HCT116 (cell line): Measurements from ENCODE around the gene THBD. TPM values are rescaled to one million over a fixed set of nuclear protein-coding genes. Genes with fewer than 3 reads are reported as not detected.

Experiments used
- ATAC-seq: fragments of 200-7000 bp; cut with Tn5 transposase; 2 replicates; pipeline ENCODE4 v1.9.1; 2020; ENCODE audit warnings: mild to moderate bottlenecking, moderate library complexity
- BruUV-seq: library from RNA; stranded (reverse); fragments of 400-500 nt; replicated peaks from 2 replicates; lab custom pipeline; 2021; lab: Mats Ljungman, UMichigan
- CTCF ChIA-PET: fragments of 300-600 bp; sonication (Branson Sonifier 250); formaldehyde crosslinking; loops from one replicate; lab custom pipeline; 2021; ENCODE audit warnings: antibody characterized with exemption; lab: Charles Lee
- POLR2A ChIA-PET: fragments of 300-600, 350-600 bp; sonication (Branson Sonifier 250); formaldehyde crosslinking; loops from one replicate; lab custom pipeline; 2021; ENCODE audit warnings: antibody characterized with exemption; lab: Charles Lee
- RAD21 ChIA-PET, 2 experiments: fragments of 300-600 bp; sonication (Branson Sonifier 250); formaldehyde crosslinking; loops; one replicate each; lab custom pipeline; 2023; ENCODE audit warnings: low total read pairs in 2 of 2; ENCODE audit not compliant: uncharacterized antibody in 2 of 2, unreplicated experiment in 2 of 2, low non-redundant PET in 1 of 2; lab: Charles Lee
- DNase-seq: peaks from one replicate; pipeline ENCODE4 v3.0.0-alpha.2; 2010; ENCODE audit warnings: low read depth, low spot score
- H2AFZ ChIP-seq: fragments of 200-600 bp; shearing (Covaris generic), sonication (generic); 2 replicates; pipeline ENCODE4 v1.6.1; 2017; ENCODE audit warnings: low read depth, mixed run types, mixed read lengths, antibody characterized with exemption, low read length; ENCODE audit not compliant: poor library complexity, severe bottlenecking
- H3K27ac ChIP-seq: 2 replicates; pipeline ENCODE4 v1.5.1; 2012; ENCODE audit warnings: low read depth, low read length
- H3K27me3 ChIP-seq: fragments of 200-600 bp; sonication (generic); 2 replicates; pipeline ENCODE4 v1.6.1; 2016; ENCODE audit warnings: mixed run types, low read length, mixed read lengths; ENCODE audit not compliant: insufficient read depth
- H3K36me3 ChIP-seq, 2 experiments: fragments of 200-500 bp in 1 of 2; fragments of 200-600 bp in 1 of 2; sonication (Bioruptor generic) in 1 of 2; sonication (generic) in 1 of 2; 2 replicates each; pipeline versions ENCODE4 v1.5.1 to v1.6.1; 2014 to 2016; ENCODE audit warnings: low read length in 2 of 2, inconsistent platforms in 1 of 2, mixed read lengths in 1 of 2, mixed run types in 1 of 2; ENCODE audit not compliant: insufficient read depth in 2 of 2, control insufficient read depth in 1 of 2
- H3K4me1 ChIP-seq, 2 experiments: fragments of 200-600 bp in 1 of 2; sonication (generic) in 1 of 2; 2 replicates each; pipeline versions ENCODE4 v1.5.1 to v1.6.1; 2012 to 2017; ENCODE audit warnings: low read length in 2 of 2, inconsistent platforms in 1 of 2, mild to moderate bottlenecking in 1 of 2, mixed read lengths in 1 of 2, mixed run types in 1 of 2, moderate library complexity in 1 of 2; ENCODE audit not compliant: insufficient read depth in 2 of 2, control insufficient read depth in 1 of 2
- H3K4me2 ChIP-seq: fragments of 200-600 bp; sonication (generic); 2 replicates; pipeline ENCODE4 v1.6.1; 2017; ENCODE audit warnings: mixed run types, low read length, mixed read lengths
- H3K4me3 ChIP-seq, 2 experiments: fragments of 200-600 bp in 1 of 2; sonication (generic) in 1 of 2; replicated peaks in 1 of 2; 2 replicates each; pipeline ENCODE4 v1.5.1; 2011 to 2016; ENCODE audit warnings: low read length in 2 of 2, control low read depth in 1 of 2, low read depth in 1 of 2, mild to moderate bottlenecking in 1 of 2, mixed read lengths in 1 of 2, mixed run types in 1 of 2
- H3K79me2 ChIP-seq: fragments of 200-600 bp; sonication (generic); 2 replicates; pipeline ENCODE4 v1.6.1; 2017; ENCODE audit warnings: mild to moderate bottlenecking, mixed run types, low read length, moderate library complexity, mixed read lengths; ENCODE audit not compliant: insufficient read depth
- H3K9ac ChIP-seq: fragments of 200-600 bp; sonication (generic); 2 replicates; pipeline ENCODE4 v1.6.1; 2016; ENCODE audit warnings: low read length, mixed read lengths
- H3K9me2 ChIP-seq: fragments of 200-600 bp; sonication (generic), shearing (Covaris generic); 2 replicates; pipeline ENCODE4 v1.6.1; 2017; ENCODE audit warnings: mixed run types, mild to moderate bottlenecking, moderate library complexity; ENCODE audit not compliant: insufficient read depth
- H3K9me3 ChIP-seq, 2 experiments: fragments of 200-500 bp in 1 of 2; fragments of 200-600 bp in 1 of 2; sonication (Bioruptor generic) in 1 of 2; sonication (generic) in 1 of 2; 2 replicates each; pipeline ENCODE4 v1.6.1; 2014 to 2017; ENCODE audit warnings: low read length in 2 of 2, mixed read lengths in 2 of 2, inconsistent platforms in 1 of 2, low read depth in 1 of 2, mild to moderate bottlenecking in 1 of 2, mixed run types in 1 of 2, moderate library complexity in 1 of 2; ENCODE audit not compliant: control insufficient read depth in 1 of 2, insufficient read depth in 1 of 2
- H4K20me1 ChIP-seq: fragments of 200-600 bp; sonication (generic), shearing (Covaris generic); 2 replicates; pipeline ENCODE4 v1.6.1; 2017; ENCODE audit warnings: mixed run types, mild to moderate bottlenecking, moderate library complexity; ENCODE audit not compliant: insufficient read depth
- CEBPB ChIP-seq: IDR thresholded peaks from 2 replicates; pipeline ENCODE4 v1.6.1; 2012; ENCODE audit warnings: low read depth
- CTCF ChIP-seq, 3 experiments: fragments of 200-600 bp in 1 of 3; sonication (generic) in 1 of 3; IDR thresholded peaks in 2 of 3; conservative IDR thresholded peaks in 1 of 3; 2 replicates each; pipeline ENCODE4 v1.5.1; 2012 to 2017; ENCODE audit warnings: low read depth in 2 of 3, low read length in 2 of 3, antibody characterized with exemption in 1 of 3, borderline replicate concordance in 1 of 3, control low read depth in 1 of 3, mild to moderate bottlenecking in 1 of 3, mixed read lengths in 1 of 3, mixed run types in 1 of 3, moderate library complexity in 1 of 3; ENCODE audit not compliant: insufficient read depth in 1 of 3
- EGR1 ChIP-seq: IDR thresholded peaks from 2 replicates; pipeline ENCODE4 v1.6.1; 2012; ENCODE audit warnings: low read depth
- ELF1 ChIP-seq: IDR thresholded peaks from 2 replicates; pipeline ENCODE4 v1.6.1; 2012; ENCODE audit warnings: low read depth, borderline replicate concordance
- EZH2 ChIP-seq: fragments of 200-600 bp; sonication (generic); IDR thresholded peaks from 2 replicates; pipeline ENCODE4 v1.6.1; 2017; ENCODE audit warnings: antibody characterized with exemption, mixed run types
- EZH2phosphoT487 ChIP-seq: fragments of 200-600 bp; IDR thresholded peaks from 2 replicates; pipeline ENCODE4 v1.6.1; 2018; ENCODE audit warnings: antibody characterized with exemption, borderline replicate concordance
- FOSL1 ChIP-seq: IDR thresholded peaks from 2 replicates; pipeline ENCODE4 v1.6.1; 2012; ENCODE audit warnings: low read depth
- POLR2AphosphoS5 ChIP-seq: IDR thresholded peaks from 2 replicates; pipeline ENCODE4 v1.6.1; 2011; ENCODE audit warnings: mild to moderate bottlenecking, low read depth, low read length, moderate library complexity
- RAD21 ChIP-seq: IDR thresholded peaks from 2 replicates; pipeline ENCODE4 v1.6.1; 2012; ENCODE audit warnings: low read depth, mild to moderate bottlenecking
- REST ChIP-seq: IDR thresholded peaks from 2 replicates; pipeline ENCODE4 v1.6.1; 2012; ENCODE audit warnings: low read depth
- SIN3A ChIP-seq: IDR thresholded peaks from 2 replicates; pipeline ENCODE4 v1.6.1; 2012; ENCODE audit warnings: low read depth
- SRF ChIP-seq: IDR thresholded peaks from 2 replicates; pipeline ENCODE4 v1.6.1; 2012; ENCODE audit warnings: low read depth
- TCF7L2 ChIP-seq: IDR thresholded peaks from 2 replicates; pipeline ENCODE4 v1.7.0; 2011; ENCODE audit warnings: borderline replicate concordance, inconsistent platforms; ENCODE audit not compliant: insufficient read depth, insufficient read length; ENCODE audit errors: extremely low read depth
- ZFX ChIP-seq: fragments of 450-650 bp; IDR thresholded peaks from 2 replicates; pipeline ENCODE4 v1.6.1; 2017
- ZNF274 ChIP-seq: fragments of 200-500 bp; sonication (Bioruptor generic); IDR thresholded peaks from 2 replicates; pipeline ENCODE4 v1.6.1; 2014; ENCODE audit warnings: mild to moderate bottlenecking, low read depth, low read length, inconsistent platforms
- intact Hi-C: fragments of 100-400 bp; cut with micrococcal nuclease; formaldehyde crosslinking; loops from 2 replicates; pipeline ENCODE4 v1.10.0; 2022
- total RNA-seq: library from RNA; stranded (reverse); gene quantifications from one replicate; pipeline ENCODE4 v1.2.1, GENCODE V29; 2021; ENCODE audit not compliant: unreplicated experiment

The THBD gene
- total RNA-seq, 1 experiment from 2014 or later, result 0.39 TPM

DNA sequence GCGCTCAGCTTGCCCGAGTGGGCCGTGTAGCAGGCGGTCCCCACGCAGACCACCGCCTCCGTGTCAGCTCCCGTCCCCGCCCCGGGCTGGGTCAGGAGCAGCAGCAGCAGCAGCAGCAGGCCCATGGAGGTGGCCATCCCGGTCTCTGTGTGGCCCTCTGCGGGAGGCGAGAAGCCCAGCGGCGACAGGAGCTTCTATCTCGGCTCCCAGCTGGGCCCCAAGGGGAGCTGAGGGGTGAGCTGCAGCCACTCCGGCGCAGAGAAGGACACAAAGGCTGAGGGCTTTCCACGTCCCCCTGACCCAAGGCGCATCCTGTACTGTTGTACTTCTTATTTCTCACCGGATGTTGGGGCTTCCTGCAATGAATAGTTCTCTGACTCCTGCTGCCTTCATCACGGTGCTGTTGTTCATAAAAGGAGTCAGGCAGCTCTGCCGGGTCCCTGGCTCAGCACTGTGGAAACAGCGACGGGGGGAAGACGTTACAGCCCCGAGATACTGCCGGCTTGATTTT lies 36.6 kb upstream of the THBD start, which contains the start of gene CD93 (continued):
- no peak for TF ChIP-seq TCF7L2

DNA sequence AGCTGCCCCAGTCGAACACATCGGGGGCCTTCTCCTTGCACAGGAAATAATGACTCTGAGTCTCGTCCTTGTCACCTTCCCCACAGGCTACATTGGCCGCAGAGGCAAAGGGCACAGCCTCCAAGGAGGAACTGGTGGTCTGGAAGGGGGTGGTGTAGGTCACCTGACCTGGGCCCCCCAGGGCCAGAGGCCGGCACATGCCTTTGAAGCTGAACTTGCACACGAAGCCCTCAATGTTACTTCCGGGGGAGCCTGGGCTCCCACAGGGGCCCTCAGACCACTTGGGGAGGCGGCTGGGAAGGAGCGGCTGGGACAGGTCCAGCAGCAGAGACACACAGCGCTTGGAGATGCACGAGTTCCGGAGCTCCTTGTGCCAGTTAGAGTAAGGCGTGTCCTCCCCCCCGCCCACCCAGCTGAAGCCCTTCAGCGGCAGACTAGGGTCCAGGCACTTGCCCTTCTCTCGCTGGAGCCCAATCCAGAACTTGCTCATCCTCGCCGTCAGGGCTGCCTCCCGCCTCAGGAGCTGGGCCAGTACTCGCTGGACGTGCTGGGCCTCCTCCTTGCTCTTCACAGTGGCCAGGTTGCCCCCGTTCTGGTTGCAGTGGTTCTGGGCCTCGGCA lies 36.1 kb upstream of the THBD start:
- intact Hi-C loops, result no loop called here
- DNase-seq (no peak), ATAC-seq (no peak)
- RAD21 ChIA-PET, result no interaction called here
- H3K4me2 ChIP-seq, result no peak overlapping the region
- H3K9me3 ChIP-seq, result no peaks in the 10 kb centered on the region
- no peak overlapping the region for H3K27ac ChIP-seq
- H4K20me1 ChIP-seq, result no peaks in the 10 kb centered on the region
- no peaks in the 10 kb centered on the region for H3K9me2 ChIP-seq
- no peak overlapping the region for H2AFZ ChIP-seq
- no peaks in the 10 kb centered on the region for H3K36me3 ChIP-seq
- no peaks in the 10 kb centered on the region for H3K79me2 ChIP-seq
- no peak overlapping the region for H3K9ac ChIP-seq
- POLR2A ChIA-PET, result no interaction called here
- H3K4me3 ChIP-seq, result no peak overlapping the region
- no TSS peak for BruUV-seq
- H3K27me3 ChIP-seq, result no peaks in the 10 kb centered on the region; the same call in 1 of the 2 replicates
- no peaks in the 10 kb centered on the region for H3K4me1 ChIP-seq
- CTCF ChIA-PET, result no interaction called here
- no peak for TF ChIP-seq ZNF274
- TF ChIP-seq EZH2, result no peak
- TF ChIP-seq CTCF (IDR thresholded peaks at IDR 0.05 in 2 of 3, conservative IDR thresholded peaks at IDR 0.05 in 1 of 3; ENCODE audit: borderline replicate concordance in 1 of 3, insufficient read depth in 1 of 3, low read depth in 2 of 3, low read length in 2 of 3), result no peak
- TF ChIP-seq EGR1, result no peak
- TF ChIP-seq SRF, result no peak
- TF ChIP-seq REST, result no peak
- TF ChIP-seq POLR2AphosphoS5, result no peak
- no peak for TF ChIP-seq RAD21
- TF ChIP-seq FOSL1, result no peak
- no peak for TF ChIP-seq ZFX
- no peak for TF ChIP-seq EZH2phosphoT487
- no peak for TF ChIP-seq ELF1
- TF ChIP-seq SIN3A, result no peak
- TF ChIP-seq CEBPB, result no peak
